Progenitor cell of endocrine pancreas (in vitro differentiated cells): ENCODE data around the gene CRYBA2. TPM values are rescaled to one million over a fixed set of nuclear protein-coding genes. Genes with fewer than 3 reads are reported as not detected.

Experiments
- DNase-seq: peaks from one replicate; pipeline ENCODE4 v3.0.0; 2021; ENCODE audit warnings: low spot score; ENCODE audit not compliant: unreplicated experiment
- H3K27ac Mint-ChIP-seq: 2 replicates; pipeline ENCODE4 v1.8.0; 2021; ENCODE audit warnings: mild to moderate bottlenecking, moderate library complexity, mixed read lengths
- H3K27me3 Mint-ChIP-seq: 2 replicates; pipeline ENCODE4 v1.8.0; 2021; ENCODE audit warnings: mixed read lengths
- H3K36me3 Mint-ChIP-seq: 2 replicates; pipeline ENCODE4 v1.8.0; 2022; ENCODE audit warnings: mixed read lengths; ENCODE audit not compliant: insufficient read depth
- H3K4me1 Mint-ChIP-seq: 2 replicates; pipeline ENCODE4 v1.8.0; 2021; ENCODE audit warnings: low read depth, mixed read lengths
- H3K4me3 Mint-ChIP-seq: 2 replicates; pipeline ENCODE4 v1.8.0; 2021; ENCODE audit warnings: low read depth, mild to moderate bottlenecking, moderate library complexity, mixed read lengths
- H3K9me3 Mint-ChIP-seq: 2 replicates; pipeline ENCODE4 v1.8.0; 2021; ENCODE audit warnings: low read depth, mixed read lengths
- long read RNA-seq: library from polyadenylated mRNA; unstranded; transcript quantifications from one replicate; pipeline ENCODE4 v2.0.0, GENCODE V29; 2020
- total RNA-seq: library from RNA; stranded (reverse); gene quantifications from 2 replicates; pipeline ENCODE4 v1.2.1, GENCODE V29; 2021
- TF ChIP-seq, protein P1 (sequence below): fragments of 200-600 bp; sonication (generic); IDR thresholded peaks from one replicate; pipeline ENCODE4 v1.5.0; 2021; ENCODE audit warnings: antibody characterized with exemption, mild to moderate bottlenecking; ENCODE audit not compliant: unreplicated experiment

Gene CRYBA2, protein sequence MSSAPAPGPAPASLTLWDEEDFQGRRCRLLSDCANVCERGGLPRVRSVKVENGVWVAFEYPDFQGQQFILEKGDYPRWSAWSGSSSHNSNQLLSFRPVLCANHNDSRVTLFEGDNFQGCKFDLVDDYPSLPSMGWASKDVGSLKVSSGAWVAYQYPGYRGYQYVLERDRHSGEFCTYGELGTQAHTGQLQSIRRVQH
- total RNA-seq: 24.4 and 30.1 TPM in 2 replicates
- long read RNA-seq: 0 reads

DNA sequence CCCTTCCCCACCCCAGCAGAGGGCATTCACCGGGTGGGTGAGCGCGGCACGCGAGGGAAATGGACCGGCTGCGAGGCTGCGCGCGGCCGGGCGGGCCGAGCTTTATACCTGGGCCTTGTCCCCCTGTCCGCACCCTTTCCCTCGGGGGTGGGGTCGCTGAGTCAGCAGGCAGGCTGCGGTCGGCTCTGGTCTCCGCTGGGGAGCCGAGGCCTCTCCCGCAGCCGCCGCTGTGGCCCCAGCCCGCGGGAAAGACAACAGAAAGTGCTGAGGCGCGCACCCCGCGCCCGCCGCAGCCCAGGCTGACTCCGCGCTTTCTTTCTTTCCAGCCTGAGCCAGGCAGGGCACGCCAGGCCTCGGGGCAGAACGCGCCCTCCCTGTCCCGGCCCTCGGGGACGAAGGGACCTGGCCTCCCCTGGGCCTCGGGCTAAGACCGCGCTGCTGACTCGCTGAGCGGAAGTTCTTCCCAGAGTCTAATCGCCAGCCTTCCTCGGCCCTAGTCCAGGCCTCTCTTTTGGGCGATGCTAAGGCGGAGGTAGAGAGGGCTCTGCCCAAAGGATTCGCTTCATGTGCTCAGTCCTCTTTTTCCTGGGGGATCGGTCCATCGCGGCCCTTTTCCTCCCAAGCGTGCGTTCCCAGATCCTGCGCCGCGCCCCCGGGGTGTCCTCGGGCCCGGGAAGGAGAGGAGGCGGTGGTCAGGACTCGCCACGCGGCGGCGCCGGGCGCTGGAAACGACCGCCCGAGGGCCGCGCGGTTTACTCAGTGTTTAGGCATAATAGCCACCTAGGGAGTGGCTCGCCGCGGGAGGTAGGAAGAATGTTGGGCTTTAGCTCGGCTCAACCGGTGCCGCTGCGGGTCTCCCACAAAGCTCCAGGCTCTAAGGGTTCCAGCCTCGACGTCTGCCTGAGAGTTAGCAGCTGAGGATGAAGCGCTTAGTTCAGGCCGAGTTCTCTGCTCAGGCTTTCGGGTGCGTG lies at the start of gene CRYBA2:
Gene CRYBA2 (minus strand): TSS at position 78 of the 971 bp plus-strand sequence. CDS start 246 bp downstream, outside the sequence.
- H3K9me3 Mint-ChIP-seq: no peaks in the 10 kb centered on the region
- DNase-seq: no peak
- H3K4me1 Mint-ChIP-seq: peaks cover 8% of the 10 kb centered on the region
- TF ChIP-seq, protein P1, sequence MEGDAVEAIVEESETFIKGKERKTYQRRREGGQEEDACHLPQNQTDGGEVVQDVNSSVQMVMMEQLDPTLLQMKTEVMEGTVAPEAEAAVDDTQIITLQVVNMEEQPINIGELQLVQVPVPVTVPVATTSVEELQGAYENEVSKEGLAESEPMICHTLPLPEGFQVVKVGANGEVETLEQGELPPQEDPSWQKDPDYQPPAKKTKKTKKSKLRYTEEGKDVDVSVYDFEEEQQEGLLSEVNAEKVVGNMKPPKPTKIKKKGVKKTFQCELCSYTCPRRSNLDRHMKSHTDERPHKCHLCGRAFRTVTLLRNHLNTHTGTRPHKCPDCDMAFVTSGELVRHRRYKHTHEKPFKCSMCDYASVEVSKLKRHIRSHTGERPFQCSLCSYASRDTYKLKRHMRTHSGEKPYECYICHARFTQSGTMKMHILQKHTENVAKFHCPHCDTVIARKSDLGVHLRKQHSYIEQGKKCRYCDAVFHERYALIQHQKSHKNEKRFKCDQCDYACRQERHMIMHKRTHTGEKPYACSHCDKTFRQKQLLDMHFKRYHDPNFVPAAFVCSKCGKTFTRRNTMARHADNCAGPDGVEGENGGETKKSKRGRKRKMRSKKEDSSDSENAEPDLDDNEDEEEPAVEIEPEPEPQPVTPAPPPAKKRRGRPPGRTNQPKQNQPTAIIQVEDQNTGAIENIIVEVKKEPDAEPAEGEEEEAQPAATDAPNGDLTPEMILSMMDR: peak; percentile 20
- peak within 1 kb of the TSS; percentile 35 for H3K4me3 Mint-ChIP-seq
- peak within 1 kb of the TSS; percentile 41 for H3K27ac Mint-ChIP-seq
- H3K27me3 Mint-ChIP-seq: peaks cover 87% of the 10 kb centered on the region
- no peaks in the 10 kb centered on the region for H3K36me3 Mint-ChIP-seq

DNA sequence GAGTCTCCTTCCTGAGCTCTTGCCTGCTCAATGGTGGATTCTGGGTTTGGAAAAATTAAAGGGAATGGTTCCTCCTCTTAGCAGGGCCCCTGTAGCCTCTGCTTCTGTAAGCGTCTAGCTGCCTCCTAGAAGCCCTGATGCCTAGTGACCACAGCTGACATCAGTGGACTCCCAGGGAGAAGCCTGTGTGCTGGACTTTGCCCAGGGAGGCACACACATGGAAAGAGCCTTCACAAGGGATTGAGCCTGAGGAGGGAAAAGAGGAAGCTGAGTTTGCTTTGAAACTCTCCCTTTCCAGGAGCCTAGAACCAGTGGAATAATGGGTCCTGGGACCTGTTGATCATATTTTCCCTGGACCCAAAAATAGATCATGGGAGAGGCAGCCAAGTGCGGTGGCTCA lies 49.5 kb upstream of the CRYBA2 start:
- Mint-ChIP-seq H3K4me1 (peaks cover 3% of the 10 kb centered on the region), H3K27ac (no peak overlapping the region), H3K4me3 (no peak overlapping the region), H3K36me3 (no peaks in the 10 kb centered on the region), H3K27me3 (peaks cover 77% of the 10 kb centered on the region), H3K9me3 (no peaks in the 10 kb centered on the region)
- DNase-seq: no peak
- TF ChIP-seq, protein P1: no peak

DNA sequence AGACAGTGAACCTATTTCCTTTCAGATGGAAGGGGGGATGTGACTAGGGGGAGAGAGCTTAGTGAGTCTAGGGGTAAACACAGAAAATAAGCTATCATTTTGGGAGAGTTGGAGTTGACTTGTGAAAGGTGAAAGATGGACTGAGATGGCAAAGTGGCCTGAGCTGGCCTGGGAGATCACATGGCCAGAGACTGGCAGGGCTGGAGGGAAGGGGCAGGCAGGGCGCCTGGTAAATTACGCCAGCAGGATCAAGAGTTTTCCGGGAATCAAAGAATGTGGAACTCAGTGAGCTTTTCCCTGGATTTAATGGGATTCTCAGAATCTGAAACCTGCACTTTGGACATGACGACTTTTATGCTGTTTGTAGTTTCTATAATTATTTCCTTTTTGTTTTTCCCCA lies 48.9 kb upstream of the CRYBA2 start:
- DNase-seq: no peak
- Mint-ChIP-seq H3K9me3 (no peaks in the 10 kb centered on the region), H3K4me1 (peaks cover 3% of the 10 kb centered on the region), H3K36me3 (no peaks in the 10 kb centered on the region), H3K27me3 (peaks cover 76% of the 10 kb centered on the region), H3K27ac (no peak overlapping the region), H3K4me3 (no peak overlapping the region)
- TF ChIP-seq, protein P1: no peak

DNA sequence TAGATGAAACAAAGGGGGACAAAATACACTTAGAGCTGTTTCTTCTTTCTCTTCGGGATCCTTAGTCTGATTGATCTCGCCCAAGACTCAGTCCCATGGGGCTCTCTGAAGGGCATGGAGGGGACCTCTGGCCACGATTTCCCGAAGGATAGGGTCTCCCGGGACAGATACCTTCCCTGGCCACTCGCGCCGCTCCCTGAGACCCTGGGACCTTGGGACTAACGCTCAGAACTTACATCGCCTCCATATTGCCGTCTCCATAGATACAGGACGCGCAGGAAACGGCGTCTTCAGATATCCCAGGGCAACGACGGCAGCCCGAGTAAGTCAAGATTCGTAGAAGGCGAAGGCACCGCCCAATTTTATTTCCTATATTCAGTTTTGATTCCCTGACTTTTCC lies 48.0 kb upstream of the CRYBA2 start, which contains the start of gene CFAP65:
Gene CFAP65 (minus strand): TSS at position 265 of the 400 bp plus-strand sequence. CDS start 2,468 bp downstream, outside the sequence.
- Mint-ChIP-seq H3K9me3 (no peaks in the 10 kb centered on the region), H3K4me1 (peaks cover 3% of the 10 kb centered on the region), H3K27ac (no peak within 1 kb of the TSS), H3K4me3 (peak within 1 kb of the TSS; percentile 72), H3K36me3 (no peaks in the 10 kb centered on the region), H3K27me3 (peaks cover 69% of the 10 kb centered on the region)
- no peak for DNase-seq
- TF ChIP-seq, protein P1: no peak

DNA sequence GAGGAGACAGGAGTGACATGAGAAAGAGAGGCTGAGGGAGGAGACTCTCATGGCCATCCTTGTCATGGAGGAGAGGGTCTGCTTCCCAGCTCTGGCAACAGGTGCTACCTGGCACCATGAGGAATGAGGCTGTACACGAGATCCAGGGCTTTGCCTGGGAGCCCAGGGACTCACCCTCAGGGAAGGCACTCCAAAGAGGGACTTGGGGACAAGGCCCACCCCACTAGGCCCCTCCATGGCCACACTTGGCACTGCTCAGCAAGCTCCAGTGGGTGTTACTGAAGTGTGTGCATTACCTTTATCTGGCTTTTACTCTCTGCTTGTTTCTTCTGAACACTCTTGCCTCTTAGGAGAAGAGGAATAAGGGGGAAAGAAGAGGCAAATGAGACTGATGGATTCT lies 45.4 kb upstream of the CRYBA2 start:
- H3K27ac Mint-ChIP-seq: no peak overlapping the region
- peaks cover 3% of the 10 kb centered on the region for H3K4me1 Mint-ChIP-seq
- no peak for DNase-seq
- TF ChIP-seq, protein P1: no peak
- H3K4me3 Mint-ChIP-seq: no peak overlapping the region
- peaks cover 75% of the 10 kb centered on the region for H3K27me3 Mint-ChIP-seq
- no peaks in the 10 kb centered on the region for H3K9me3 Mint-ChIP-seq
- no peaks in the 10 kb centered on the region for H3K36me3 Mint-ChIP-seq
